Fibroblast of skin of left biceps (primary cell): ENCODE data around the gene NPTXR.
"Not testable (repeated sequence)": the region's sequence is repeated elsewhere in the genome, so short reads cannot be mapped to it uniquely, and the experiment has no call there.

ENCODE experiments used
- DNase-seq, 2 experiments: peaks; one replicate each; pipeline ENCODE4 v3.0.0-alpha.2; 2013; ENCODE audit warnings: low read depth in 2 of 2

Gene NPTXR

GRCh38 chr22:38868886-38869381, 25.1 kb upstream of the NPTXR start:
- DNase-seq, result no peak

DNA sequence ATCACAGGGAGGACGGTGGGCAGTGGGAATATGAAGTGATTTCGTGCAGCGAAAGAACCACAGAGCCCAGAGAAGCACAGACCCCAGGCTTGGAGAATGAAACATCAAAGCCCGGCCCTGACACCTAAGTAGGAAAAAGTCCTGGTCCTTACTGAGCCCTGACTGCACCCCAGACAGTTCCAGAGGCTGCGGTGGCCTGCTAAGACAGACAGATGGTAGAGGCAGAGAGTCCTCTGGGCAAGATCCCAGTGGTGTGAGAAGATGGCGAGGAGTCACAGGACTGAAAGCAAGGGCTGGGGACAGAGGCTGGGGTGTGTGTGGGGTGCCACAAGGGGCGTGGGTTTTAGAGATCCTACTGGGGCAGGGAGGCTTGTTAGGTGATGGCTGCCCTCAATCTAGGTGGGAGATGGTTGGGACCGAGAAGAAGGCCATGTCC, 24.5 kb upstream of the NPTXR start:
- no peak for DNase-seq

DNA sequence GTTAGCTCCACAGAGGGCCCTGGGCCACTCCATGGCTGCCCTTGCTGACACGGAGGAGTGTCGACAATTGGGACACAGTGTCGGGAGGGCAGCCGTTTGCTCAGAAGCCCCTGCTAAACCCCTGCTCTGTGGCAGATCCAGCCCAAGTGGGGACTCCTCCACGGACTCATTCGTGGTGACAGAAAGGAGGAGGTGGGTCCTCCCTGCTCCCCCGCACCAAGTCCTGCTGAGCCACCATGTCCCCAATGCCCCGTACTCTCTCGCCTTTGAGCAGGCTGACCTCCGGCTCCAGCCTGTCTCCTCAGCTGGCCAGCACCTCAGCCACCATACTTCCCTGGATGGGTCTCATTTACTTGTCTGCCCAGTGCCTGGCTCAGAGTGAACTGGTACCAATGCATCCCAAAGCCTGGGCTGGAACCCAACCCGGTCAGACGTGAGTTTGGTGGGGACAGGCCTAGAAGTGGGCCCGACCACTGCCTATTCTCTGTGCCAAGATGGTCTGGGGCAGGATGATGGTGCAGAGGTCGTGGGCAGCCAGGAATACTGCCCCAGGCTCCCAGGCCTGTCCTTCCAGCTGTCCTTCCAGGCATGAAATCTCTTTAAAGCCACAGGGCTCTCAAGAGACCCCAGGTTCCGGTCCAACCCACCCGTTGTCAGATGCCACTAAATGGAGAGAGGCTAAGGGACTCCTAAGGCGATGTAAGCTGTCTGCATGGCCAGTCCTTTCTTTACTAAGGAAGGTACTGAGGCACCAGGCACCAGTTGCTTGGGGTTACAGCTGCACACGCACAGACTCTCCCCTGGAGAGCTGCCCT, 23.9 kb upstream of the NPTXR start:
- no peak for DNase-seq

DNA sequence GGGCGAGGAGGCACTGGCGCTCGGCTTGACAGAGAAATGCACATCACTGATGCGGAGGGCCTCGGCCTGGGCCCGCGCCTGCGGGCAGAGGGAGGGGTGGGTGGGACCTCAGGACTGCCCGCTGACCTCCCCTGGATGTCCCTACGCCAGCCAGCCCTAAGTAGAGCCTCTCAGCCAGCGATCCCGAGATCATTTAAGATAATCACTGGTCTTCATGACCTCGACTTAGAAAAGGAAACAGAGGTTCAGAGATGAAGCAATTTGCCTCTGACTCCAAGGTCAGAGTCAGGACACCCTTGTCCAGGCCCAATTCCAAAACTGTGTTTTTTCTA, 23.3 kb upstream of the NPTXR start:
- DNase-seq, result no peak

GRCh38 chr22:38866399-38867123, 22.7 kb upstream of the NPTXR start:
- DNase-seq, result no peak

DNA sequence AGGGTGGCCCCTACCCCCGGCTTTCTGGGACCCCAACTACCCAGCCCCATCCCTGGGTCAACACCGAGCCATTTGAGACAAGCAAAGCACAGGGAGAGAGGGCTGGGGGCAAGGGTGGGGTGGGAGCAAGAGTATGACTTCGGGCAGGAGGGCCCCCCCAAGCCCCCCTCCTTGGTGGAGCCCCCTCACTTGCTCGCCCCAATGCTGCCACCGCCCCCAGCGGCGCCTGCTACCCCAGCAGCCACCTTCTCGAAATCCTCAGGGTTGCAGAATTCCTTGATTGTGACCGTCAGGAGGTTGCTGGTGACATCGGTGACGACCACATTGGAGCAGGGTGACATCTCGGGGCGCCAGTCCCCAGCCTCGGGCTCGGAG, 22.2 kb upstream of the NPTXR start:
- DNase-seq, result no peak

- no peak for DNase-seq
Observed at GRCh38 chr22:38865201-38866023, 21.6 kb upstream of the NPTXR start.

- DNase-seq, result no peak
Observed at GRCh38 chr22:38864361-38865191, 20.7 kb upstream of the NPTXR start.

DNA sequence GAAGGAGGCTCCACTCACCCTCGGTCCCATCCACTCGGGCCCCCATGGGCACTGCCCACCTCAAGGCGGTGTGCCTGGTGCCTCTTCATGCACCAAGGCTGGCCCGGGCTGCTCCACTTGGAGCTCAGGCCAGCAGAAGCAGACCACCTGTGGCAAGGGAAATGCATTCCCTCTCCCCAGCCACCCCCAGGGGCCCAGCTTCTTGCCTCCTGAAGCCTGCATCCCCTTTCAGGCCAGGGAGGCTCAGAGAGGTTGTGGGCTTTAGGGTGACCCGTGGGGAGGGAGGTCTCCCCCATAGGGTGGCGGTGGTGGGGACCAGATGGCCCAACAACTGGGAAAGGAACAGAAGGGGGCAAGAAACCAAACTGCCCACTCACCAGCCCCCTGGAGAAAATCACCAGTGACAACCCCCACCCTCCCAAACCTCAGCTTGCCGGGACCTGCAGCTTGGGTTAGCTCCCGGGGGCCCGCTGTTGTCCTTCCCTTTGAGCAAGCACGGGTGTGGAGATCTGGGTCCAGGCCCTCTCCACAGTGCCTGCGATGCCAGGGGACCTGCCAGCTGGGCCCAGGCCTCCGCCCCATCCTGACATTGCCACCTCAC, 19.8 kb upstream of the NPTXR start:
- DNase-seq, result no peak

DNA sequence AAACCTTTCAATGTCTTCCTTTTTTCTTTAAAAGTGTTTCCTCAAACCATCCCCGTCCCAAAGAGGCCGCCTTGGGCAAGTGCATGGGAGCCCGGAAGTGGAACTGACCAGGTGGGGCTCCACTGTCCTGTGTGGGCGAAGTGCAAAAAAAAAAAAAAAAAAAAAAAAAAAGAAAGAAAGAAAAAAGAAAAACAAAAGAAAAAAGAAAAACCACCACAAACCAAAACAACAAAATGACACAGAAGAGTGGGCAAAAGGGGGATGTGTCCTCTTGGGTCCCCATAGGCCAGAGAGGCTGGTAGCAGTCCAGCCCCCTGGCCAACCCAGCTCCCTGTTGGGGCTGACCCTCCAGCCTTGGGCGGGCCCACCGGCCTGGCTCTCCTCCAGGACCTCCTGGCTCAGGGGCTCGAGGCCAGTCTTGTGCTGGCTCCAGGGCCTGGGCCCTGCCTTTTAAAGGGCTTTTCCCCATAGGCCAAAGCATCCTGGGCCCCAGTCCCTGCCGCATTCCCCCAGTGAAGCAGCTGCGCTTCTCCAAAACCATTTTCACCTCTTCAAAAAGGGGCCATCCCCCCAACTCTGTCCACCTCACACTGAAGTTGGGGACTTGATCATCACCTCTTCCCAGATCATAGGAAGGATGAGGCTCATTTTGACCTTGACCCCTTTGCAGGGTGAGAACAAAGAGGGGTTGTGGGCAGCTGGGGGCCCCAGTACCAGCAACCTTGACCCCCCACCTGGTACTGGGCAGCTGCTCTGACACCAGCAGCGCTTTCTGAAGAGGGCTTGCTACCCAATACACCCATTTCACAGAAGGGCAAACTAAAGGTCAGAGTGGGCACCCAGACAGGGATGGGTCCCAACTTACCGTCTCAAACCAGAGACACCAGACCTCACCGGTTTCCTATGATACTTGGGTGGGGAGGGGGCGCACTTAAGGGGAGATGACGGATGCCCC, 18.8 kb upstream of the NPTXR start:
- DNase-seq, result no peak

- no peak for DNase-seq
Observed at GRCh38 chr22:38861927-38862326, 18.1 kb upstream of the NPTXR start.

DNA sequence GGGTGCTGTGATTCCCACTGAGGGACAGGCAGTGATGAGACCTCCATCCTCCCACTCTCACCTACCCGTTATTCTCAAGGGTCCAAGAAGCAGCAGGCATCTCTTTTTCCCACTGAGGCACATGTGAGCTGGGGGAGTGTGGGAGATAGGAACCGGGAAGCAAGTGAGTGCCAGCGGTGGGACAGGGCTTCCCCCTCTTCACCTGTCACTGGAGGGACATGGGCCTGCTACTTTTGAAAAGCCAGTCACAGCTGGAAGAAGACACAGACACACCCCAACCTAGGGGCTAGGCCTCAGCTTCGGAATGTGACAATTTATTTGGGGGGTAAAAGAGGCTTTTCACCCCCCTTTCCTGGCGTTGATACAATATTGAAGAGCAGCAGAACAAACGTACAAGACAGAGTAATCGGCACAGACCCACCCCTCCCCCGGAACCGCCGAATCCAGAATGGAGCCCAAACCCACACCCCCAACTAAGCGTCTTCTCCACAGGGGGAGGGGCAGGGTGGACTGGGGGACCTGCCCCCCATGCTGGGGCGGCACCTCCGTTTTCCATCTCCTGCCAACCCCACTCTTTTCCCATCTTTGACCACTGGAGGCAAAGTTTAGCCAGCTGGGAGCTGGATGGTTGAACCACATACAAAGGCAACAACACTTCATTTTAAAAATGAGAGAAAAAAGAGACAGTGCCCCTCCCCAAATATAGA, 17.5 kb upstream of the NPTXR start:
- no peak for DNase-seq

DNA sequence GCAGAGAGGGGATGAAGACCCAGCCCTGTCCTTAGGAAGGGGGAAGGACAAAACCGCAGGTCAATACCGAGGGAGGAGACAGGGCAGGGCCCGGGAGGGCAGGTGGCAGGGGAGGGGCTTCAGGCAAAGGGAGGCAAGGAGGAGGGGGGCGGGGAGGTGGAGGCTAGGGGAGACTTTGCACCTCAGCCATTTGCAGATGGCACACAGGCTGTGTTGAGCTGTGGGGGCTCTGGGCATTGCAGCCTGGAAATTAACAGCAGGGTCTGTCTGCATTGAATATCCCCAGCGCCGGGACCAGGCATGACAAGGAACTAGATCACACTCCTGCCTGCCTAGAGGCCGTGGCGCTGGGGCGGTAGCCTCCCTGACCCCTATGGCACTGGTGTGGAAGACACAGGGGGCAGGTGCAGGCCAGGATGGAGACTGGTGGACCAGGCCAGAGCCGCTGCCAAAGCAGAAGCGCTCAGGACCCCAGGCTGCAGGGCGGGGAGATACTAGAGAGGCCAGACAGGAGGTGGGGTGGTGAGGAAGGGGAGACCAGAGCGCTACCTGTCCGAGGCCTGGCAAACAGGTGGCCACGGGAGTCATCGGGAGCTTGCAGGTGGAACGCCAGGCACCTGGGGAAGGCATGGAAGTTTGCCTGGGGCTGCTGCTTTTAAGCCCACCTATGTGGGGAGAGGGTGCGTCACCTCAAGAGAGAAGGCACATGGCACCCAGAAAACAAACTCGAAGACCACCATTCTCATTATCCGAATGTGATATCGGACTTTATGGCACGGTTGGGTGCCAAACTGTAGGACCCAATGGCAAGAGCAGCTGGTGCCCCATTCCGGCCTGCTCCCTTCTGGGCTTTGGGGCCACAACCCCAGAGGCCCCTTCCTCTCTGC, 16.7 kb upstream of the NPTXR start:
- no peak for DNase-seq

- no peak for DNase-seq
Observed at GRCh38 chr22:38859581-38860282, 15.9 kb upstream of the NPTXR start.

DNA sequence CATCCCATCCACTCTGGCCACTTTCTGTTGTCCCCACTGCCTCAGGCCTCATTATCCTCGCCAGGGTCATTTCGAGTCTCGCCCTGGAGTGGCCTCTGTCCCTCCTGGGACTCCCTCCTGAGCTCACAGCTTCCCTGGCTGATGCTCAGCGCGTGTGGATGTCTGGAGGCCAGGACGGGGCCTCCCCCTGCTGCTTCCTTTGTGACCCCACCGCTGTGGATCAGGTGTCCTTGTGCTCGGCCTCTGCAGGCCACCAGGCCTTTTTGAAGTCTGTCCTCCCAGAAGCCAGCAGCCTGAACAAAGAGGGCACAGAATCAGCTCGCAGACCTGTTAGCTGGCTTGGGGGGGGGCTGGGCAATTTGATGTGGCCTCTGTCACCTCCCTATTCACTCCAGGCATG, 14.7 kb upstream of the NPTXR start:
- DNase-seq, result no peak

DNA sequence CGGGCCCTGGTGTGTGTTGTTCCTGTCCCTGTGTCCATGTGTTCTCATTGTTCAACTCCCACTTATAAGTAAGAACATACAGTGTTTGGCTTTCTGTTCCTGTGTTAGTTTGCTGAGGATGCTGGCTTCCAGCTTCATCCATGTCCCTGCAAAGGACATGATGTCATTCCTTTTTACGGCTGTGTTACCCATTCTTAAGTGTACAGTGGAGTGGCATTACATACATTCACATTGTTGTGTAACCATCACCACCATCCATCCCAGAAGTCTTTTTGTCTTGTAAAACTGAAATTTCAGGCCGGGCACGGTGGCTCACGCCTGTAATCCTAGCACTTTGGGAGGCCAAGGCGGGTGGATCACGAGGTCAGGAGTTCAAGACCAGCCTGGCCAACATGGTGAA, 10.6 kb upstream of the NPTXR start:
- DNase-seq, result not testable (repeated sequence)

DNA sequence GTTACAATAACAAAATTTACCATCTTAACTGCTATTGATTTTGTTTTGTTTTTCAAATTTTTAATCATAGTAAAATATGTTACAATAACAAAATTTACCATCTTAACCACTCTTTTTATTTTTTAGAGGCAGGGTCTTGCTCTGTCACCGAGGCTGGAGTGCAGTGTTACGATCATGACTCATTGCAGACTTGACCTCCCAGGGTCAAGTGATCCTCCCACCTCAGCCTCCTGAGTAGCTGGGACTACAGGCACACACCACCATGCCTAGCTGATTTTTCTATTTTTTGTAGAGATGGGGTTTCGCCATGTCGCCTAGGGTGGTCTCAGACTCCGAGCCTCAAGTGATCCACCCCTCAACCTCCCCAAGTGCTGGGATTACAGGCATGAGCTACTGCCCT, 10.1 kb upstream of the NPTXR start:
- DNase-seq, result not testable (repeated sequence)
